Lung (tissue), 12 donors: ENCODE data around the gene CSPG4. TPM values are rescaled to one million over a fixed set of nuclear protein-coding genes. Genes with fewer than 3 reads are reported as not detected.
"Not testable (repeated sequence)": the region's sequence is repeated elsewhere in the genome, so short reads cannot be mapped to it uniquely, and the experiment has no call there.

Source experiments
- ATAC-seq: fragments of 200-7000 bp; cut with Tn5 transposase; one replicate; pipeline ENCODE4 v1.9.1; 2020; ENCODE audit warnings: moderate number of reproducible peaks; ENCODE audit not compliant: insufficient read depth, low FRiP score
- DNase-seq, 3 donors: peaks; one replicate each; pipeline ENCODE4 v3.0.0-alpha.2; 2013 to 2017
- H3K27ac ChIP-seq, 2 donors: one replicate each; pipeline ENCODE4 v1.5.1; 2013; ENCODE audit warnings: mild to moderate bottlenecking in 2 of 2, moderate library complexity in 2 of 2, control low read depth in 1 of 2, inconsistent platforms in 1 of 2, low read depth in 1 of 2, low read length in 1 of 2
- H3K27me3 ChIP-seq, 3 donors: one replicate each; pipeline ENCODE4 v1.5.1; 2013; ENCODE audit warnings: low read length in 2 of 3; ENCODE audit not compliant: control insufficient read depth in 3 of 3, insufficient read depth in 3 of 3
- H3K36me3 ChIP-seq, 4 donors: one replicate each; pipeline ENCODE4 v1.5.1; 2013; ENCODE audit warnings: low read length in 4 of 4, mild to moderate bottlenecking in 1 of 4, moderate library complexity in 1 of 4; ENCODE audit not compliant: control insufficient read depth in 4 of 4, insufficient read depth in 4 of 4
- H3K4me1 ChIP-seq, 5 donors: one replicate each; pipeline ENCODE4 v1.5.1; 2013; ENCODE audit warnings: low read length in 5 of 5, mild to moderate bottlenecking in 2 of 5, moderate library complexity in 1 of 5; ENCODE audit not compliant: control insufficient read depth in 5 of 5, insufficient read depth in 5 of 5
- H3K4me3 ChIP-seq: one replicate; pipeline ENCODE4 v1.5.1; 2013; ENCODE audit warnings: mild to moderate bottlenecking, control low read depth, moderate library complexity
- H3K9ac ChIP-seq, 2 donors: one replicate each; pipeline ENCODE4 v1.5.1; 2013; ENCODE audit warnings: low read length in 2 of 2, control low read depth in 1 of 2; ENCODE audit not compliant: insufficient read depth in 1 of 2
- H3K9me3 ChIP-seq, 4 donors: one replicate each; pipeline ENCODE4 v1.5.1; 2013; ENCODE audit warnings: low read length in 3 of 4, mild to moderate bottlenecking in 1 of 4, moderate library complexity in 1 of 4; ENCODE audit not compliant: control insufficient read depth in 4 of 4, insufficient read depth in 3 of 4
- WGBS, 2 donors: extraction: QIAGEN DNeasy Blood & Tissue Kit; methylation state at CpG; one replicate each; pipeline ENCODE4 v1.1.7; 2013; 5-methylcytosine and 5-hydroxymethylcytosine counted together
- polyA plus RNA-seq, 2 donors: library from polyadenylated mRNA; stranded (reverse); fragments of 200-250 nt; gene quantifications; one replicate each; pipeline ENCODE4 v1.2.1, GENCODE V29; 2013
- total RNA-seq, 2 donors: library from RNA; depleted of rRNA in 1 of 2; stranded (reverse); fragments of >200 nt in 1 of 2; gene quantifications; one replicate each; pipeline ENCODE4 v1.2.1, GENCODE V29; 2014 to 2021
- TF ChIP-seq, protein P1 (sequence below): IDR thresholded peaks from 2 replicates; pipeline ENCODE4 v1.5.1; 2012; ENCODE audit warnings: mild to moderate bottlenecking; ENCODE audit errors: control extremely low read depth, extremely low read depth
- donor health status: control.
- donor health status: control.
- donor health status: Bipolar disorder and iron deficiency.
- donor health status: healthy.
- donor health status: DM: yes; HTN: yes; CAD: no.

The CSPG4 gene
- total and polyA plus RNA-seq, 4 donors, result 8.5 to 38.1 (median 24.2) TPM

GRCh38 chr15:75745305-75745704 lies 32.7 kb upstream of the CSPG4 start:
- Histone ChIP-seq H3K9me3 (no peaks in the 10 kb centered on the region), H3K4me3 (no peak overlapping the region), H3K27me3 (no peaks in the 10 kb centered on the region), H3K4me1 (no peaks in the 10 kb centered on the region), H3K36me3 (no peaks in the 10 kb centered on the region), H3K27ac (no peak overlapping the region), H3K9ac (no peak overlapping the region)
- DNase-seq, result no peak
- WGBS, 2 donors, result 88 to 93% methylated on average over 1 of the region's 1 CpG
- no peak for ATAC-seq
- TF ChIP-seq, protein P1, sequence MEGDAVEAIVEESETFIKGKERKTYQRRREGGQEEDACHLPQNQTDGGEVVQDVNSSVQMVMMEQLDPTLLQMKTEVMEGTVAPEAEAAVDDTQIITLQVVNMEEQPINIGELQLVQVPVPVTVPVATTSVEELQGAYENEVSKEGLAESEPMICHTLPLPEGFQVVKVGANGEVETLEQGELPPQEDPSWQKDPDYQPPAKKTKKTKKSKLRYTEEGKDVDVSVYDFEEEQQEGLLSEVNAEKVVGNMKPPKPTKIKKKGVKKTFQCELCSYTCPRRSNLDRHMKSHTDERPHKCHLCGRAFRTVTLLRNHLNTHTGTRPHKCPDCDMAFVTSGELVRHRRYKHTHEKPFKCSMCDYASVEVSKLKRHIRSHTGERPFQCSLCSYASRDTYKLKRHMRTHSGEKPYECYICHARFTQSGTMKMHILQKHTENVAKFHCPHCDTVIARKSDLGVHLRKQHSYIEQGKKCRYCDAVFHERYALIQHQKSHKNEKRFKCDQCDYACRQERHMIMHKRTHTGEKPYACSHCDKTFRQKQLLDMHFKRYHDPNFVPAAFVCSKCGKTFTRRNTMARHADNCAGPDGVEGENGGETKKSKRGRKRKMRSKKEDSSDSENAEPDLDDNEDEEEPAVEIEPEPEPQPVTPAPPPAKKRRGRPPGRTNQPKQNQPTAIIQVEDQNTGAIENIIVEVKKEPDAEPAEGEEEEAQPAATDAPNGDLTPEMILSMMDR, result no peak

GRCh38 chr15:75742346-75742745 lies 29.7 kb upstream of the CSPG4 start:
- not testable (repeated sequence) for H3K9me3 ChIP-seq, ATAC-seq, H3K27ac ChIP-seq, DNase-seq, H3K4me3 ChIP-seq, H3K36me3 ChIP-seq, H3K4me1 ChIP-seq, H3K27me3 ChIP-seq, H3K9ac ChIP-seq
- 96% methylated on average over 4 of the region's 4 CpGs for WGBS, 2 donors

DNA sequence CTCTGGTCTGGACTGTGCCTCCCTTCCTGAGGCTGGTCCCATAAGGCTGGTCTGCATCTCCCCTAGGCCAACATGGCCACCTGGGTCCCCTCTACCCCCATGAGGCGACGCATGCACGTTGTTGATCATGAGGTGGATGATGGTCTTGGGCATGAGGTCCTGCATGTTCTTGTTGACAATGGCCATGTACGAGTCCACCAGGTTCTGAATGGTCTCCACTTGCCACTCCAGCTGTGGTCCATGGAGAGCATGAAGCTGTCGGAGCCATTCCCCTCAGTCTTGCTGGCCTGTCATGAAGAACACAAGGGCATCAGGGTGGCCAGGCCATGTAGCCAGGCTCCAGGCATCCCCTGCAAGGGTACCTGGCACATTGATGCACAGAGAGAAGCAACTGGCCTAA lies 27.1 kb upstream of the CSPG4 start:
- Histone ChIP-seq H3K9me3 (no peaks in the 10 kb centered on the region), H3K27ac (no peak overlapping the region), H3K4me3 (no peak overlapping the region), H3K27me3 (no peaks in the 10 kb centered on the region), H3K9ac (no peak overlapping the region), H3K36me3 (no peaks in the 10 kb centered on the region), H3K4me1 (peaks cover 0 to 5% (median 4%) of the 10 kb centered on the region in 5 donors)
- ATAC-seq (no peak), DNase-seq (no peak)
- TF ChIP-seq, protein P1, result no peak
- WGBS, 2 donors, result 97 to 98% methylated on average over 5 of the region's 5 CpGs

DNA sequence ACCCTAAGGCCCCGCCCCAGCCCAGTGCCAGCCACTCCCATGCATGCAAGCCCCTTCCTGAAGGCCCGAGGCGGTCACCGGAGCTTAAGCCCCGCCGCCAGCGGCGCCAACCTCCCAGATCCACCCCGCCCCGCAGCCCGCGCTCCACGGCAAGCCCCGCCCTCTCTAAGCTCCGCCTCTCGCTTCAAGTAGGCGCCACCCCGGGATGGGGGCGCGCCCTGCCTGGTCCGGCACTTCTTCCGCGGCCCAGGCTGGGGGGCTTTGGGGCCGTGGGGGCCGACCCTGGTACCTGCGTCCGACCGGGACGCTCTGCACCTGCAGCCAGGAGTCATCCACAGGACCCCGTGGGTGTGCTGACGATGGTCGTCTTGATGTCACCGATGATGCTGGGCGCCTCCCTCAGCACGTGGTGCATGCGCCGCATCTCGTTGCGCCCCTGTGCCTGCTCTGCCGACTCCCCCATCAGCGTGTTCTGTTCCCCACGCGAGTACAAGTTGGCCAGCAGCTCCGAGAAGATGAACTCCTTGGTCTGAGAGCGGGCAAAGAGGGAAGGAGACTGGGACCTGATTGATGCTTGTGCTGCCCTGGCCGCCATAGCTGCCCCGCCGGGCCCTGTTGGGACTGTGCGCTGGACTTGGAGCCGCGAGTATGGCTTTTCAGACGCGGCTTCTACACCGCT lies 26.1 kb upstream of the CSPG4 start:
- peaks cover 0 to 5% (median 4%) of the 10 kb centered on the region in 5 donors for H3K4me1 ChIP-seq
- H3K27me3 ChIP-seq, result no peaks in the 10 kb centered on the region
- peak; percentile 97 for ATAC-seq
- peak overlapping the region; percentile 25 for H3K4me3 ChIP-seq
- peak overlapping the region in 1 of 2 donors; percentile 28 for H3K27ac ChIP-seq
- no peaks in the 10 kb centered on the region for H3K9me3 ChIP-seq
- WGBS, 2 donors, result 6 to 8% methylated on average over 53 to 54 of the region's 54 CpGs
- TF ChIP-seq, protein P1, result no peak
- peak overlapping the region in 1 of 2 donors; percentile 62 for H3K9ac ChIP-seq
- DNase-seq, result peak; percentile 94 to 97 (median 96)
- H3K36me3 ChIP-seq, result no peaks in the 10 kb centered on the region
